Neural cell (in vitro differentiated cells): ENCODE measurements around the gene ITPRIP. TPM values are rescaled to one million over a fixed set of nuclear protein-coding genes. Genes with fewer than 3 reads are reported as not detected.

Source experiments
- H2AFZ ChIP-seq: fragments of 200-600, 300-800 bp; sonication (generic), shearing (Covaris generic); 2 replicates; pipeline ENCODE4 v1.6.0; 2014; ENCODE audit warnings: low read depth, mild to moderate bottlenecking, antibody characterized with exemption, low read length, moderate library complexity
- H3F3A ChIP-seq: fragments of 200-600 bp; shearing (Covaris generic); 2 replicates; pipeline ENCODE4 v1.6.1; 2016; ENCODE audit warnings: mild to moderate bottlenecking, moderate library complexity, mixed read lengths, antibody characterized with exemption, low read length; ENCODE audit not compliant: insufficient read depth, poor library complexity, severe bottlenecking
- H3K27ac ChIP-seq: fragments of 200-600, 300-800 bp; sonication (generic), shearing (Covaris generic); 2 replicates; pipeline ENCODE4 v1.5.1; 2014; ENCODE audit warnings: mild to moderate bottlenecking, low read length, moderate library complexity
- H3K27me3 ChIP-seq: fragments of 300-800, 200-600 bp; sonication (generic), shearing (Covaris generic); 2 replicates; pipeline ENCODE4 v1.6.0; 2014; ENCODE audit warnings: mild to moderate bottlenecking, low read depth, low read length, moderate library complexity; ENCODE audit not compliant: insufficient read depth
- H3K36me3 ChIP-seq: fragments of 300-800, 200-600 bp; sonication (generic), shearing (Covaris generic); 2 replicates; pipeline ENCODE4 v1.5.1; 2014; ENCODE audit warnings: mild to moderate bottlenecking, antibody characterized with exemption, low read length, moderate library complexity; ENCODE audit not compliant: insufficient read depth
- H3K4me2 ChIP-seq: fragments of 300-800, 200-600 bp; sonication (generic), shearing (Covaris generic); 2 replicates; pipeline ENCODE4 v1.6.0; 2014; ENCODE audit warnings: mild to moderate bottlenecking, low read length
- H3K4me3 ChIP-seq: fragments of 300-800, 200-600 bp; sonication (generic), shearing (Covaris generic); 2 replicates; pipeline ENCODE4 v1.5.1; 2014; ENCODE audit warnings: mild to moderate bottlenecking, low read length, moderate library complexity
- H3K79me2 ChIP-seq: fragments of 200-600 bp; shearing (Covaris generic); replicated peaks from 2 replicates; pipeline ENCODE4 v1.6.0; 2014; ENCODE audit warnings: mild to moderate bottlenecking, low read length, moderate library complexity; ENCODE audit not compliant: insufficient read depth
- H3K9ac ChIP-seq: fragments of 300-800, 200-600 bp; sonication (generic), shearing (Covaris generic); 2 replicates; pipeline ENCODE4 v1.6.1; 2016; ENCODE audit warnings: mild to moderate bottlenecking, low read length, mixed read lengths
- H3K9me2 ChIP-seq: fragments of 200-600 bp; shearing (Covaris generic); 2 replicates; pipeline ENCODE4 v1.6.1; 2016; ENCODE audit warnings: mild to moderate bottlenecking, low read length, mixed read lengths; ENCODE audit not compliant: insufficient read depth
- H3K9me3 ChIP-seq: fragments of 200-600, 300-800 bp; sonication (generic), shearing (Covaris generic); 2 replicates; pipeline ENCODE4 v1.6.1; 2016; ENCODE audit warnings: mild to moderate bottlenecking, mixed run types, low read length, moderate library complexity, mixed read lengths
- H4K20me1 ChIP-seq: fragments of 200-600 bp; shearing (Covaris generic); 2 replicates; pipeline ENCODE4 v1.6.1; 2016; ENCODE audit warnings: mild to moderate bottlenecking, mixed run types; ENCODE audit not compliant: insufficient read depth
- CTCF ChIP-seq: fragments of 450-650 bp; IDR thresholded peaks from 2 replicates; pipeline ENCODE4 v1.5.1; 2014; ENCODE audit warnings: antibody characterized with exemption, mild to moderate bottlenecking, moderate library complexity; ENCODE audit not compliant: poor library complexity, severe bottlenecking
- EP300 ChIP-seq: fragments of 450-650 bp; conservative IDR thresholded peaks from 2 replicates; pipeline ENCODE4 v1.6.1; 2014; ENCODE audit warnings: antibody characterized with exemption, mild to moderate bottlenecking, moderate library complexity; ENCODE audit not compliant: poor library complexity, severe bottlenecking
- EZH2 ChIP-seq: fragments of 200-600, 300-800 bp; shearing (Covaris generic), sonication (generic); IDR thresholded peaks from 2 replicates; pipeline ENCODE4 v1.6.1; 2014; ENCODE audit warnings: antibody characterized with exemption, low read length, borderline replicate concordance, mild to moderate bottlenecking; ENCODE audit not compliant: insufficient read depth, poor library complexity, severe bottlenecking
- MXI1 ChIP-seq: fragments of 450-650 bp; conservative IDR thresholded peaks from 2 replicates; pipeline ENCODE4 v1.6.1; 2014; ENCODE audit warnings: antibody characterized with exemption, mild to moderate bottlenecking; ENCODE audit not compliant: poor library complexity, severe bottlenecking
- POLR2AphosphoS5 ChIP-seq: IDR thresholded peaks from 2 replicates; pipeline ENCODE4 v1.6.1; 2012
- RAD21 ChIP-seq: fragments of 450-650 bp; conservative IDR thresholded peaks from 2 replicates; pipeline ENCODE4 v1.6.1; 2014; ENCODE audit warnings: antibody characterized with exemption, mild to moderate bottlenecking, moderate library complexity
- REST ChIP-seq: IDR thresholded peaks from 2 replicates; pipeline ENCODE4 v1.6.1; 2012; ENCODE audit warnings: borderline replicate concordance
- SMC3 ChIP-seq: fragments of 450-650 bp; conservative IDR thresholded peaks from 2 replicates; pipeline ENCODE4 v1.6.1; 2014; ENCODE audit warnings: antibody characterized with exemption, mild to moderate bottlenecking, moderate library complexity; ENCODE audit not compliant: poor library complexity
- TAF1 ChIP-seq: IDR thresholded peaks from 2 replicates; pipeline ENCODE4 v1.6.1; 2012; ENCODE audit warnings: low read depth
- polyA plus RNA-seq: library from polyadenylated mRNA; depleted of rRNA; stranded (reverse); fragments of >200 nt; gene quantifications from 2 replicates; pipeline ENCODE4 v1.2.3, GENCODE V29; 2014

The ITPRIP gene
- polyA plus RNA-seq, 1 donor from 2014 or later, result 1.5 TPM

- Histone ChIP-seq H3K9ac (no peak overlapping the region), H2AFZ (no peak overlapping the region), H3K27me3 (peaks cover 5% of the 10 kb centered on the region), H3K4me3 (no peak overlapping the region), H3K9me2 (no peaks in the 10 kb centered on the region), H4K20me1 (no peaks in the 10 kb centered on the region), H3K9me3 (no peaks in the 10 kb centered on the region), H3K36me3 (no peaks in the 10 kb centered on the region), H3F3A (no peaks in the 10 kb centered on the region), H3K79me2 (no peaks in the 10 kb centered on the region), H3K4me2 (no peak overlapping the region), H3K27ac (no peak overlapping the region)
- no peak for TF ChIP-seq CTCF
- no peak for TF ChIP-seq SMC3
- no peak for TF ChIP-seq POLR2AphosphoS5
- no peak for TF ChIP-seq REST
- no peak for TF ChIP-seq RAD21
- TF ChIP-seq EP300, result no peak
- no peak for TF ChIP-seq EZH2
- TF ChIP-seq TAF1, result no peak
- no peak for TF ChIP-seq MXI1
Measured at GRCh38 chr10:104279550-104280259, 58.6 kb downstream of the ITPRIP start.

GRCh38 chr10:104277785-104278184, 60.5 kb downstream of the ITPRIP start:
- H3K9me3 ChIP-seq, result no peaks in the 10 kb centered on the region
- no peaks in the 10 kb centered on the region for H4K20me1 ChIP-seq
- peaks cover 14% of the 10 kb centered on the region for H3K27me3 ChIP-seq
- H3K36me3 ChIP-seq, result no peaks in the 10 kb centered on the region
- H2AFZ ChIP-seq, result no peak overlapping the region
- no peaks in the 10 kb centered on the region for H3F3A ChIP-seq
- H3K4me2 ChIP-seq, result no peak overlapping the region
- H3K27ac ChIP-seq, result no peak overlapping the region
- H3K9me2 ChIP-seq, result no peaks in the 10 kb centered on the region
- no peak overlapping the region for H3K4me3 ChIP-seq
- TF ChIP-seq MXI1 (no peak), POLR2AphosphoS5 (no peak), SMC3 (no peak), RAD21 (no peak), TAF1 (no peak), EZH2 (no peak), CTCF (no peak), EP300 (no peak), REST (no peak)
- no peak overlapping the region for H3K9ac ChIP-seq
- H3K79me2 ChIP-seq, result no peaks in the 10 kb centered on the region
